GM19372 (cell line): ENCODE results near the gene JARID2.

Experiments
- ATAC-seq: cut with Tn5 transposase; IDR thresholded peaks from one replicate; pipeline ENCODE4 v1.9.1; 2021; ENCODE audit warnings: mild to moderate bottlenecking, low read depth, moderate library complexity; ENCODE audit not compliant: unreplicated experiment

Gene JARID2

DNA sequence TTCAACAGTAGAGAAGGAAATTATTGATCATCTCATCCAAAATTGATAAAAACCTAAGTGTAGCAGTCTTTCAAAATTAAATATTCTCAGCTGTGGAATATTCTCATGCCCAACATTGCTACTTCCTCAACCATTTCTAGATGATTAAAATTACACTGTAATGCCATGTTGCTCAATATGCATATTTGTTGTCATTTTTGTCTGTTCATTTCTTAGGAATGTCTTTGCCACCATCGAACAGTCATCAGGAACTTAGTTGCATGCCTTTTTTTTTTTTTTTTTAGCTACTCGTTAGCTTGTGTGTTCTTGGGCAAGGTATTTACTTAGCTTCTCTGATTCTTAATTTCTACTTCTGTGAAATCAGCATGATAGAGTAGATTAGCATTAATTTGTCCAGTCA, 228.3 kb downstream of the JARID2 start:
- no peak for ATAC-seq

DNA sequence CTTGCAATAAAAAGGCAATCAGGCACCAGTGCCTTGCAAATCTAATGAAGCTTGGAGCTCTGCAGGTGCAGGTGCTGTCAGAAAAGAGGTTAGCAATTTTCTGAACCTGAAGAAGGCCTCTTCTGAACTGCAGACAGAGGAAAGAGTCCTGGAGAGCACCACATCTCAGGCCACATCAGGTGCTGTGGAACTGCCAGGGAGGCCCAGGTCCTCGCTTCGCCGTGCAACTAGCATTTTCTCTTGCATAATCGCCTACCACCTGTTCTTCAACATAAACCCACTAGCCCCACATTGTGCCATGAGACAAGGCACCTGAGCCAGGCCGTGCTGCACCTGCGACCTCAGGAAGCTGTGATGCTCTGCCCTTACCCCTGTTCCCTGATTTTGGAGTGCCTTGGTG, 229.4 kb downstream of the JARID2 start:
- no peak for ATAC-seq

DNA sequence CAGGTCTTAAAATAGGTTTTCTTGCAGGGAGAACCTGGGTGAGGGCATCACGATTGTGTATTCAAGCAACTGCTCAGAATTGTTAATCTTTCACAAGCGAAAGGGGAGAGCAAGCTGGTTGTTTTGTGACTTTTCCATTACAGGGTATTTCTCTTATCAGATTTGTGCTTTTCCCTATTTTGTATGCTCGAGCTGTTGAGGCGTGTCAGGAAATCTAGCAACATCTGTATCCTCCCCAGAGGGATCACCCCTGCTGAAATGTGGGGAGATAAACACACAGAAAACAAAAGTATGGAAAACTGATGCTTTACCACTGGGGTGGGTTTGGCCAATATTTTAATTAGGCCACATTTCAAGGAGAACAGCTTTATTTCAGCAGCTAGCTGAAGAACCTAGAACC, 230.0 kb downstream of the JARID2 start:
- ATAC-seq: no peak

DNA sequence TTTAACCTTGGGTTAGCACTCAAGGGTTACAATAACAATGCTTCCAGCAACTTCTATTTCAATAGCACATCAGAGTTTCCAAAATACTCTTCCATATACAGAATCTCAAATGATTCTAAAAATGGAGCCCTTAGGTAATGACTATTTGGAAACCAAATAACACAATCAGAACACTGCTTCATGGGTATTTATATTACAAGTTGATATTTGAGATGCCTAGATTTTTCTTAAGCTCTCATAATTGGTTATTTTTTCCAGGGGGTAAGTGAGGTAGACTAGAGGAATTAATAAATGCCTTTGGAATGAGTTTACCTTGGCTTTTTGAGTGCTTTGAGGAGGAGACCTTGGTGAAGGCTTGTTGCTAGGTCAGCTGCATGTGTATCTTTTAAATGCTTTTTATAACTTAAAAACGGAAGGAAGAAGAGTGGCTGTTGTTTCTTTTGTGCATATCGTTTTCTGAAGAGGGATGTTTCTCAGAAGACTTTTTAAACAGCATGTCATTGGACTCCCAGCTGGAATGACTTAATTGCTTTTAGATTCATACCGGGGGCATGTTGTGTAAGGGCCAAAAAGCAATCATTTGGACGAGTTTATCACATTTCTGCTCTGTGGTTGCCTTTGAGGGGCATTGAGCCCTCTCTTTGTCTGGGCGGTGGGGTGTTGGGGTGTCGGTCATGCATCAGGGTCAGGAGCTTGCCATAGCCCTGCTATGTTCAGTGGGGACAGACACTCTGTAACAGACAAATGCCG, 230.9 kb downstream of the JARID2 start:
- no peak for ATAC-seq

DNA sequence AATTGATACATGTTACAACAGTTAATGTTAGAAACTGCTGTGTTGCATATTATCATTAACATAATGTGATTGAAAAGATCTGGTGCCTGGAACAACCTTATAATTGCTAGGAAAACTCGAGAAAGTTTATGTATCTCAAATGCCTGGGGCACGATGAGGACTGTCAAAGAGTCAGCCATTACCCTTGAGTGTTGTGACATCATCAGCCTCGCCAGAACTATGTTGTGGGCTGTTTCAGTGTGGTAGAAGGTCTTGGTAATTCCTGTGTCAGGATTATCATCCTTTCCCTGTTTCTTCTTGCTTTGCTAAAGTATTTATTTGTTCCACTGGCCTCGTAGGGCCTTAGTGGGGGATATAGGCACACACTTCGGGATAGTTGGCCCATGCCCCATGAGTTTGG, 231.9 kb downstream of the JARID2 start:
- no peak for ATAC-seq

DNA sequence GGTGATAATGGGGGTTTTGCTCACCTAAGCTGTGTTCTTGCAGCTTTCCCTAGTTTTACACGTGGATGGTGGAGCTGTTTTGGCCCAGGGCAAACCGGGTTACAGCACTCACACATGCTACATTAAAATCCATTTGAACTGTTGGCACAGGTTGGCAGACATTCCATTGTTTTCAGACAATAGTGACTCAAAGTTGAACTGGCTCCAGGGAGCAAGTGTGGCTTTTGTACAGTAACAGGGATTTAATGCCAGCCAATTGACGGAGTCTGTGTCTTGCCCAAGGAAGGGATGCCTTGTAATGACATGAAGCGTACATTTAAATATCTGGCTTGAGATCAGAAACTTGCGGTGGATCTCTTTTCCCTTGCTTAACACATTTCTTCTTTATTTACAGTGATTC, 233.9 kb downstream of the JARID2 start:
- ATAC-seq: no peak

DNA sequence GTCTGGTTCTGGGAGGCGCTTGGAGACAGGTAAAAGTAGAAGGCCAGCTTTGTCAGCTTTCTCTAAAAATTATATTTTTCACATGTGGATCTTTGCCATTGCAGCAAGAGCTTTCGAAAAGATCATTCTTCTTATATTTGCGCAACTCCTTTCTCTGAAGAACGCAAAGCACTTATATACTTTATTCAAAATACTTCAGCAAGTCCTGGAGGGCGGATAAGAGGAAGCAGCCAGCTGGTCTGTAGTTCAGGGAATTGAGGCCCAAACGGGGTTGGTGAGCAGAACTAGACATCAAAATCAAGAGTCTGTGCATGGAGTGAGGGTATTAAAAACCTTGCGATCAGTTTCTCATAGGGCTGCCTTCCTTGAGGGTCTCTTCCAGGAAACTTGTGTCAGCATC, 234.7 kb downstream of the JARID2 start:
- ATAC-seq: no peak

DNA sequence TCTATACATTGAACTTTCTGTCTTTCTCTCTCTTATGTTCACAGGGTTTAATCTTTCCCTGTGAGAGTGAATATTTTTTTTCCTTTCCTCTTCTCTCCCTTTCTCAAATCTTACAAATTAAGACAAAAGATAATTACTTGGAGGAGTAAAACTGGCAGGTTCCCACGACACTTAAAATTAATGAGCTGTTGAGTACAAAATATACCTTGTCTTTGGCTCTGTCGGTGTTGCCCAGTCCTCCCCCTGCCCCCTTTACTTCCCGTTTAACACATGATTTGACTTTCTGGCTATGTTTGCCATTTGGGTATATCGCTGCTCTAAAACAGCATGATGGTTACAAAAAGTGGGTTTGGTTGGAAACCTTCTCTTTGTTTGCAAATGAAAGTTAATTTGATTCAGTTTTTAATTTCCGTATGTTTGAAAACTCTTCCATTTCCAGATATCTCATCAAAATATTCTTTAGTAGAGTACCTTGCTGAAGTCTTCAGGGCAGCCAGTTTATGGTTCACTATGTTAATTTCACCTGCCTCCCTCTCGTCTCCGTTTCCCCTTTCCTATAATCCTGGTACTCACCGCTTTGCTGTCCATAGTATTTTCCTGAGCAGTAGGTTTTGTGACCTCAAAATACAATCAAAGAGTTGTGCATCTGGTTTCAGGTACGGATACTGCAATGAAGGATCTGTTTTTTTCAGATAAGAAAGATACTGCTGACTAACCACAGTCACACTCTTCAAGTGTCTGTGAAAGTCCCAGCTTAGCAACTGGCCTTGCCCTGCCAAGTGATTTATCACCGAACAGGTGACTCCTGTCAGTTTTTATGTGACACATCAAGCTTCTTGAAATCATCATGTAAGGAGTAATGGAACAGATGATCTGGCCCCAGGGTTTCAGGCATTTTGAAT, 235.8 kb downstream of the JARID2 start:
- ATAC-seq: no peak

DNA sequence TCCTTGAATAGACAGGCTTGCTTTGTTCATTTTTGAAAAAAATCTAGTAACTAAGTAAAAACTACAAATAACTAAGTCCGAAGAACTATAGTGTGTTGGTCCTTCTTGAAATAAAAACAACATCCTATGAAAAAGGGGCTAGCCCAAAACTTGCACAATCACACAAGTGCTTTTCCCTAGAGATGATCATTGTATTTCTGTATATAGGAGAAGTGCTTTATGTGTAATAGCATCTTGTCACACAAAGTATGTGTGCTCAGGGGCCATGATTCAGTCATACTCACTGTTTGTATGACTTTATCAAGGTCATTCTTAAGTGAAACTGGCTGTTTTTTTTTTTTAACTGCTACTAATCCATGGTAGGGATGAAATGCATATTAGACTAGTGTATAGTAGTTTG, 237.2 kb downstream of the JARID2 start:
- ATAC-seq: no peak

DNA sequence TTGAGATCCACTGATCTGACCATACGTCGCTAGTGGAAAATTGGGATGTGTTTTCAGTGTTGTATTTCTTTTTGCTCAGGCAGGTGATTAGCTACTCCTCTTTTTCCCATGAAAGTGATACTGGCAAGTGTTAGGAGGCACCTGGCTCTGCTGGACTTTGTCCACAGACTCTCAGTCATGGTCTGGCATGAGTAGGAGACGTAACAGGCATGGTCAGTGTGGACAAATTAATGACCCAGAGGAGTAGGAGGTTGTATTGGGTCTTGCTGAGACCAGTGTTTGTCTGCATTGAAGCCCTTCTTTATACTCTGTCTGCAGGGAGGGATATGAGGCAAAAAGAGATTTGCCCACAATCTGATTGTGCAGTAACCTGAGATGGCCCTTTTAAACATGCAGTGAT, 238.3 kb downstream of the JARID2 start:
- ATAC-seq: no peak

DNA sequence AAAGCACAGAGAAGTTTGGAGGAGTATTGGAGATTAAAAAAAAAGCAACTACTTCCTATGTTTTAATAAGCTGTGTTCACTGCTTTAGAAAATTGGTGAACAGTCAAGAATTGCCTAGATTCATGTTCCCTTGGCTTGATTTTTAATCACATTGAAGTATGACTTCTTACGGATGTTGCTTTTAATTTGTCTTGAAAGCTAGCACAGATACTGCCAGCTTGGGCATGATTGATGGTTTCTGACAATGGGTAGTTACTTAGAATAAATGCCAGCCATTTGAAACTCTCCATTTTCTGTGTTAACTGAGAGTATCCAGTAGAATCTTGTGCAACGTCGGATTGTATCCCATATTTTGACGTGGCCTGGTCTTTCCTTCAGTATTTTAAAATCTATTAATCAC, 239.0 kb downstream of the JARID2 start:
- no peak for ATAC-seq

DNA sequence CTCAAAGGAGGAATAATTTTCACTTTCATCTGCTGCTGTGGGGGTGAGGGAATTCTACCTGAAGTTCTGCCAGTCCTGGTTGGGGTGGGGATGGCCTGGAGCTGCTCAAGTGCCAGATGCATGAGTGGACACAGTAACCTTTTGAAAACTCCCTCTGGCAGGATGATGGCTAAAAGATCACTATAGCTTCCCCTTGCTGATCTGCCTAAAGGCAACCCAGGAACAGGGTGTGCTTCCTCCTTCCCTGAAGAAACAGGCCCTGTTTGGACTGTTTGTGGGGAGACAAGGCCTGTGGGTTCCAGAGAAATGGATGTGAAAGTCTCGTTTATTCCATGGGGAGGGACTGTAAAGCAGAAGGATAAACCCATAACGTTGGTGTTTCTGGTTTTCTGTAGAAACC, 240.1 kb downstream of the JARID2 start:
- no peak for ATAC-seq

DNA sequence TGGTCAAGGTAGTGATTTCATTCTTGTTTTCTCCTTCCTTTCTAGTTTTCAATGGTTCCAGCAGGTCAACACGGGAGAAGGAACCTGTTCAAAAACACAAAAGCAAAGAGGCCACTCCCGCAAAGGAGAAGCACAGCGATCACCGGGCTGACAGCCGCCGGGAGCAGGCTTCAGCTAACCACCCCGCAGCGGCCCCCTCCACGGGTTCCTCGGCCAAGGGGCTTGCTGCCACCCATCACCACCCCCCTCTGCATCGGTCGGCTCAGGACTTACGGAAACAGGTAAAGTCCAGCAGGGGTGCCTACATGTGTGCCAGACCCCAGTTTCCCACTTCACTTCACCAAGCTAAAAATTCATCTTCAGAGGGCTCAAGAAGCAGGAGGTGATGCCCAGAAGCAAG, 241.4 kb downstream of the JARID2 start:
- no peak for ATAC-seq

DNA sequence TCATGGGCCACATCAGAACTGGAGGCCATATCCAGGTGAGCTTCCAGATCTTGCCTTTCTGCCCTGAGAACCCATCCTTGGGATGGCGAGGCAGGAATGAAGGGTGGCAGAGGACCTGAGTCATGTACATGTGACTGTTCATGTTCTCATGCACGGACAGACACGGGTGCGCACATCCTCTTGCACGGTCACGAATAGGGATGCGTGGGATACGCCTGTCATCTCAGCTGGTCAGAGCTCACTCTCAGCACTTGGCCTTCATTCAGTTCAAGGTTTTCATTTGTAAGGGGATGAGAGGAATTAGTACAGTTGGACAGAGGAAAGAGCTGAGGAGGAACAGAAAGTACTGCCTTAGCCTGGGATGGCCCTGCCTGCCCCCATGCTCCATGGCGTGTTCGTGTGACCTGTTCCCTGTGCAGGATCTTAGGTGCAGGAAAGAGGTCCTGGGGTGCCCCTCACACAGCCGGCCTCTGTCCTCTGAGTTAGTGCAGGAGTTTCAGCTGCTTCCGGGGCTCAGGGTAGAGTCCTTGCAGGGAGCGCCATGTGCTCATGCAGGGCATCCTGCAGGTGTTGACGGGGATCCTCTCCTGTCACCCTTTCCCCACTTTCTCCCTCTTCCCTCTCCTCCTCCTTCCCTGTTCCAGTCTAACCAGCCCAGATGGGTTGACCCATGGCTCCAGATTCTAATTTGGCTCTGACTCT, 243.5 kb downstream of the JARID2 start:
- ATAC-seq: no peak

DNA sequence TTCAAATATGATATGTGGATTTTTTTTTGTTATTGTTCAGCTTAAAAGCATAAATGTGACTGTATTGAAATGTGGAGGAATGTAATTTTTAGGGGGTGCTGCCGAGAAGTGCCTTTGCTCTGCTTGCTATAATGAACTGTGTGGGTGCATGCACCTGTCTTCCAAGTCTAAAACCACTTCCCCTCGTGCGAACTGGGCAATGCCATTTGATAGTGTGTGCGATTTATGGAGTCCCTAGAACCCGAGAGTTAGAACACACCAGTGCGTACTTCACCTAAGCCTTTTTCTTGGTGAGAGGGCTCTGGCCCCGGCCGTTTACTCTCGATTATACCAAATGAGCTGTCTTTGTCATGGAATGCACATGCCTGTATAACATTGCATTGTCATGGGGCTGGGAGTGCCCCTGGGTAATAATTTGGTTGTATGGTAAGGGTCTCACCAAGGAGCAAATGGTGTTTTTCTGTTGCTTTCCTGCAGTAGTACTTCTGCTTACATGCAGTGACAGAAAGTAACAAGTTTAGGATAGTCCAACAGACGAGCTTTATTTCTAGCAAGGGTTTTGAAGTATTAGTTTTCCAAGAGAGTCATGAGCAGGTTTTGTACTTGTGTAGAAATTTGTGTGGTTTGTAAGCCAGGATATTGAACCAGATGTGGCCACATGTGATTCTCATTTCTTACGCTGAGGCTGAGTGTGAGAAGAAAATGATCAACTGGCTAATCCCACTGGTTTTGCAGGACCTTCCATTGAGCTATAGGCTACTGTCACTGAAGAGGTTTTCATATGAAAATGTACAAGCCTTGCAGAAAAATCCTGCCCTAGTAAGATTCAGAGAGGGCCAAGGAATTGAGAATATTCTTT, 244.6 kb downstream of the JARID2 start:
- no peak for ATAC-seq

DNA sequence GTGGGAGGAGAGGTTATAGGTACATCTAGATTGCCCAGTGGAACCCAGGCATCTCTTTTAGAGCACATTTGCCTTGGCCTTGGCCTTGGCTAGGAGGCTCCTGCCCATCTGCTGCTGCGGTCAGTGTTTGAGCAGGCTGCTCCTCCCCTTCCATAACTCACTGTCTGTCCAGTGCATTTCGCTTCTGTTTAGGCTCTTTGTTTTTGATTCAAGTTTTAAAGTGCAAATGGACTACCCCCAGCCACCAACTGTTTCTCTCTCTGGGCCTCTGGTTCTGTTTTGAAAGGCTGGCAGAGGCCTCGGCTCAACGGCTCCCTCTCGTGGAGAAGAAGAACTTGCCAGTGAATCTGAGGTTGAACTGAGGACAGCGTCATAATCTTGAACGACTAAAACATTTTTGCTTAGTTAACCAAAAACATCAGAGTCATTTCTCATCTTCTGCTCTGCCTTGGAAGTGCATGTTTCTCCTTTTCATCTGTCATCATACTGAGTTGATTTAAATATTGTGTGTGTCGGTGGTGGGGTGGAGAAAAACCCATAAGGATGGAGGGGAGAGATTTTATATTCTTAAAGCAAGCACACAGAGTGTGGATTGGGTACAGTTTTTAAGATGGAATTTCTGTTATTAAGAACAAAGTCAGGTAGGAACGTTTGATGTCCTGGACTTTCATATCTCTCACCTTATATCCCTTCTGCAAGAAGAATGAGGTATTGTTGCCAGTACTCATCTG, 245.6 kb downstream of the JARID2 start:
- ATAC-seq: no peak

DNA sequence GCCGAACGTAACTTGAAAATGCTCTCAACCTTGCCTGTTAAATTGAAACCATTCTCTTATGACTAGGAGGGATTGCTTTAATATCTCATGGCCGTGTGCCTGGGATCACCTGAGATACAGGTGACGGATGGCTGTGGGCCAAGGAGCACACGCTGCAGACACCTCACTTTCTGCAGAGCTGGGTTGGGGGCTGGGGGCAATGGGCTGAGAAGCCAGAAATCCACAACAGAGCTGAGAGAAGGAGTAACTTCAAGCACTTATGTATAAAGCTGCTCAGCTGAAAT, 246.1 kb downstream of the JARID2 start:
- ATAC-seq: no peak

DNA sequence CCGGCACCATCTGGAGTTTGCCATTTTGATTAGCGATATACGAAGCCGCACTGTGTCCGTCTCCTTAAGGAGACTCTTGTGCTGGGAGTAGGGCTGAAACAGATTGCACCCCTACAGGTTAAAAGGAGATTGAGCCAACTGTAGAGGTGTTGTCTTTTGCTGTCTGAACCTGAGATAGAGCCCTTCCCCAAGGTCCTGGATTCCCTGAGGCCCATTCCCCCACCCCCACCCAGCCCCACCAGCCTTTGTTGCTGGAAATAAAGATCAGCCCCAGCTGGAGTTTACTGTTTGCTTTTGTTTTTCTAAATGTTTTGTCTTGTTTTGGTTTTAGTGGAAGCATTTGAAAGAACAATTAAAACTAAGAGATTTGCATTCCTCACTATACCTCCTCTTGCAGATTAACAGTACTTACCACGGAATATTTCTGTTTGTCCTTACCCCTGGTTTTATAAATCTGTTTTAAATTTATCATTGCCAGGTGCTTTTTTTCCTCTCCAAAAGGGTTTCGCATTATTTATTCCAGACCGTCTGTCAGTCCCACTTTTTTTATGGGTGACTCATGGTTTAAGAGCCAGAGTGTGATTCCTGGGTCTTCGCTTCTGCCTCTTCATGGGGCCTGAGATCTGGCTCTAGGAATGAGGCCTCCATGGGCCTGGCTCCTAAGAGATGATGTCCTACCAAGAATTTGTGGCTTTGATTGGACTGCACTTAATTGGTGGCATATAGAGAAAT, 247.7 kb downstream of the JARID2 start:
- ATAC-seq: no peak

DNA sequence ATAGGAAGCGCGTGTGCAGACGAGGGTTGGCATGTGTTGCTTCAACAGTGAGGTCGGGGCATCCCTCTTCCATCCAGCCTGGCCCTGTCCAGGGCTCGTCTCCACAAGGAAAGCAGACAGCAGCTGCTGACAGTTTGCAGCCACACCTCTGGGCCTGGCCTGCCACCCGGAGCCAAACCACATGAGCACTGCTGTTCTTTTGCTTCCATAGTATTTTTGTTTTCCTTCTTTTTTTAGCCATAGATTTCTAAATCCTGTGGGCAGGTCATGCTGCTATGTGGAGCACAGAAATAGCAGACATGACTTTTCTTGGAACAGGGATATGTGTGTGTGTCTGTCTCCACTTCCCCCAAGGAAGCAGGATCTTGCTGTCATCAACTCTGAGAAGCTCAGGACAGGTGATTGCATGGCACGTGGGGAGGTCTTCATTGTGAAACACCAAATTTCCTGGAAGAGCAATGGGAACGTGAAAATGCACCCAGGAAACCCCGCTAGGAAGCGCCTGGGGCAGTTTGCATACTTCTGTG, 249.6 kb downstream of the JARID2 start:
- ATAC-seq: no peak
